Neural cell (in vitro differentiated cells): Measurements from ENCODE around the gene LGR4. TPM values are rescaled to one million over a fixed set of nuclear protein-coding genes. Genes with fewer than 3 reads are reported as not detected.
"Not testable (repeated sequence)": the region's sequence is repeated elsewhere in the genome, so short reads cannot be mapped to it uniquely, and the experiment has no call there.

ENCODE experiments used
- H2AFZ ChIP-seq: fragments of 200-600, 300-800 bp; sonication (generic), shearing (Covaris generic); 2 replicates; pipeline ENCODE4 v1.6.0; 2014; ENCODE audit warnings: low read depth, mild to moderate bottlenecking, antibody characterized with exemption, low read length, moderate library complexity
- H3F3A ChIP-seq: fragments of 200-600 bp; shearing (Covaris generic); 2 replicates; pipeline ENCODE4 v1.6.1; 2016; ENCODE audit warnings: mild to moderate bottlenecking, moderate library complexity, mixed read lengths, antibody characterized with exemption, low read length; ENCODE audit not compliant: insufficient read depth, poor library complexity, severe bottlenecking
- H3K27ac ChIP-seq: fragments of 200-600, 300-800 bp; sonication (generic), shearing (Covaris generic); 2 replicates; pipeline ENCODE4 v1.5.1; 2014; ENCODE audit warnings: mild to moderate bottlenecking, low read length, moderate library complexity
- H3K27me3 ChIP-seq: fragments of 300-800, 200-600 bp; sonication (generic), shearing (Covaris generic); 2 replicates; pipeline ENCODE4 v1.6.0; 2014; ENCODE audit warnings: mild to moderate bottlenecking, low read depth, low read length, moderate library complexity; ENCODE audit not compliant: insufficient read depth
- H3K36me3 ChIP-seq: fragments of 300-800, 200-600 bp; sonication (generic), shearing (Covaris generic); 2 replicates; pipeline ENCODE4 v1.5.1; 2014; ENCODE audit warnings: mild to moderate bottlenecking, antibody characterized with exemption, low read length, moderate library complexity; ENCODE audit not compliant: insufficient read depth
- H3K4me2 ChIP-seq: fragments of 300-800, 200-600 bp; sonication (generic), shearing (Covaris generic); 2 replicates; pipeline ENCODE4 v1.6.0; 2014; ENCODE audit warnings: mild to moderate bottlenecking, low read length
- H3K4me3 ChIP-seq: fragments of 300-800, 200-600 bp; sonication (generic), shearing (Covaris generic); 2 replicates; pipeline ENCODE4 v1.5.1; 2014; ENCODE audit warnings: mild to moderate bottlenecking, low read length, moderate library complexity
- H3K79me2 ChIP-seq: fragments of 200-600 bp; shearing (Covaris generic); replicated peaks from 2 replicates; pipeline ENCODE4 v1.6.0; 2014; ENCODE audit warnings: mild to moderate bottlenecking, low read length, moderate library complexity; ENCODE audit not compliant: insufficient read depth
- H3K9ac ChIP-seq: fragments of 300-800, 200-600 bp; sonication (generic), shearing (Covaris generic); 2 replicates; pipeline ENCODE4 v1.6.1; 2016; ENCODE audit warnings: mild to moderate bottlenecking, low read length, mixed read lengths
- H3K9me2 ChIP-seq: fragments of 200-600 bp; shearing (Covaris generic); 2 replicates; pipeline ENCODE4 v1.6.1; 2016; ENCODE audit warnings: mild to moderate bottlenecking, low read length, mixed read lengths; ENCODE audit not compliant: insufficient read depth
- H3K9me3 ChIP-seq: fragments of 200-600, 300-800 bp; sonication (generic), shearing (Covaris generic); 2 replicates; pipeline ENCODE4 v1.6.1; 2016; ENCODE audit warnings: mild to moderate bottlenecking, mixed run types, low read length, moderate library complexity, mixed read lengths
- H4K20me1 ChIP-seq: fragments of 200-600 bp; shearing (Covaris generic); 2 replicates; pipeline ENCODE4 v1.6.1; 2016; ENCODE audit warnings: mild to moderate bottlenecking, mixed run types; ENCODE audit not compliant: insufficient read depth
- EP300 ChIP-seq: fragments of 450-650 bp; conservative IDR thresholded peaks from 2 replicates; pipeline ENCODE4 v1.6.1; 2014; ENCODE audit warnings: antibody characterized with exemption, mild to moderate bottlenecking, moderate library complexity; ENCODE audit not compliant: poor library complexity, severe bottlenecking
- EZH2 ChIP-seq: fragments of 200-600, 300-800 bp; shearing (Covaris generic), sonication (generic); IDR thresholded peaks from 2 replicates; pipeline ENCODE4 v1.6.1; 2014; ENCODE audit warnings: antibody characterized with exemption, low read length, borderline replicate concordance, mild to moderate bottlenecking; ENCODE audit not compliant: insufficient read depth, poor library complexity, severe bottlenecking
- MXI1 ChIP-seq: fragments of 450-650 bp; conservative IDR thresholded peaks from 2 replicates; pipeline ENCODE4 v1.6.1; 2014; ENCODE audit warnings: antibody characterized with exemption, mild to moderate bottlenecking; ENCODE audit not compliant: poor library complexity, severe bottlenecking
- POLR2AphosphoS5 ChIP-seq: IDR thresholded peaks from 2 replicates; pipeline ENCODE4 v1.6.1; 2012
- RAD21 ChIP-seq: fragments of 450-650 bp; conservative IDR thresholded peaks from 2 replicates; pipeline ENCODE4 v1.6.1; 2014; ENCODE audit warnings: antibody characterized with exemption, mild to moderate bottlenecking, moderate library complexity
- REST ChIP-seq: IDR thresholded peaks from 2 replicates; pipeline ENCODE4 v1.6.1; 2012; ENCODE audit warnings: borderline replicate concordance
- SMC3 ChIP-seq: fragments of 450-650 bp; conservative IDR thresholded peaks from 2 replicates; pipeline ENCODE4 v1.6.1; 2014; ENCODE audit warnings: antibody characterized with exemption, mild to moderate bottlenecking, moderate library complexity; ENCODE audit not compliant: poor library complexity
- TAF1 ChIP-seq: IDR thresholded peaks from 2 replicates; pipeline ENCODE4 v1.6.1; 2012; ENCODE audit warnings: low read depth
- polyA plus RNA-seq: library from polyadenylated mRNA; depleted of rRNA; stranded (reverse); fragments of >200 nt; gene quantifications from 2 replicates; pipeline ENCODE4 v1.2.3, GENCODE V29; 2014
- TF ChIP-seq, protein P1 (sequence below): fragments of 450-650 bp; IDR thresholded peaks from 2 replicates; pipeline ENCODE4 v1.5.1; 2014; ENCODE audit warnings: antibody characterized with exemption, mild to moderate bottlenecking, moderate library complexity; ENCODE audit not compliant: poor library complexity, severe bottlenecking

LGR4 gene
- polyA plus RNA-seq, 1 donor from 2014 or later = 11.2 TPM

GRCh38 chr11:27518518-27518917 is 45.9 kb upstream of the LGR4 start:
- no peaks in the 10 kb centered on the region for H3K27me3 ChIP-seq
- H3K9ac ChIP-seq = no peak overlapping the region
- no peaks in the 10 kb centered on the region for H3K9me3 ChIP-seq
- no peaks in the 10 kb centered on the region for H4K20me1 ChIP-seq
- H3K4me2 ChIP-seq = no peak overlapping the region
- no peaks in the 10 kb centered on the region for H3K36me3 ChIP-seq
- no peak for TF ChIP-seq SMC3
- no peak for TF ChIP-seq REST
- TF ChIP-seq TAF1 = no peak
- no peak for TF ChIP-seq EZH2
- TF ChIP-seq EP300 = no peak
- TF ChIP-seq MXI1 = no peak
- no peak for TF ChIP-seq RAD21
- TF ChIP-seq, protein P1, sequence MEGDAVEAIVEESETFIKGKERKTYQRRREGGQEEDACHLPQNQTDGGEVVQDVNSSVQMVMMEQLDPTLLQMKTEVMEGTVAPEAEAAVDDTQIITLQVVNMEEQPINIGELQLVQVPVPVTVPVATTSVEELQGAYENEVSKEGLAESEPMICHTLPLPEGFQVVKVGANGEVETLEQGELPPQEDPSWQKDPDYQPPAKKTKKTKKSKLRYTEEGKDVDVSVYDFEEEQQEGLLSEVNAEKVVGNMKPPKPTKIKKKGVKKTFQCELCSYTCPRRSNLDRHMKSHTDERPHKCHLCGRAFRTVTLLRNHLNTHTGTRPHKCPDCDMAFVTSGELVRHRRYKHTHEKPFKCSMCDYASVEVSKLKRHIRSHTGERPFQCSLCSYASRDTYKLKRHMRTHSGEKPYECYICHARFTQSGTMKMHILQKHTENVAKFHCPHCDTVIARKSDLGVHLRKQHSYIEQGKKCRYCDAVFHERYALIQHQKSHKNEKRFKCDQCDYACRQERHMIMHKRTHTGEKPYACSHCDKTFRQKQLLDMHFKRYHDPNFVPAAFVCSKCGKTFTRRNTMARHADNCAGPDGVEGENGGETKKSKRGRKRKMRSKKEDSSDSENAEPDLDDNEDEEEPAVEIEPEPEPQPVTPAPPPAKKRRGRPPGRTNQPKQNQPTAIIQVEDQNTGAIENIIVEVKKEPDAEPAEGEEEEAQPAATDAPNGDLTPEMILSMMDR = no peak
- TF ChIP-seq POLR2AphosphoS5 = no peak
- no peaks in the 10 kb centered on the region for H3F3A ChIP-seq
- no peaks in the 10 kb centered on the region for H3K79me2 ChIP-seq
- H2AFZ ChIP-seq = no peak overlapping the region
- no peak overlapping the region for H3K27ac ChIP-seq
- no peak overlapping the region for H3K4me3 ChIP-seq
- H3K9me2 ChIP-seq = no peaks in the 10 kb centered on the region

DNA sequence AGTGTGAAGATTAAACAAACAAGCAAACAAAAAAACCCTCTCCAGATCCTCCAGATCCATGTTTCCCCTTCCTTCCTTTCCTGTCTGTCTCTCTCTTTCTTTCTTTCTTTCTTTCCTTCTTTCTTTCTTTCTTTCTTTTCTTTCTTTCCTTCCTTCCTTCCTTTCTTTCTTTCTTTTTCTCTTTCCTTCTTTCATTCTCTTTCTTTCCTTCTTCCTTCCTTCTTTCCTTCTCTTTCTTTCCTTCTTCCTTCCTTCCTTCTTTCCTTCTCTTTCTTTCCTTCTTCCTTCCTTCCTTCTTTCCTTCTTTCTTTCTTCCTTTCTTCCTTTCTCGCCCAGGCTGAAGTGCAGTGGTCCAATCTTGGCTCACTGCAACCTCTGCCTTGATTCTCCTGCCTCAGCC is 44.9 kb upstream of the LGR4 start:
- H3K9ac ChIP-seq, H3K4me2 ChIP-seq, H3K4me3 ChIP-seq, H2AFZ ChIP-seq, H3K36me3 ChIP-seq, H3K27me3 ChIP-seq, H3K9me2 ChIP-seq, H3K27ac ChIP-seq, H3K9me3 ChIP-seq, H3K79me2 ChIP-seq, H4K20me1 ChIP-seq, H3F3A ChIP-seq: not testable (repeated sequence)

DNA sequence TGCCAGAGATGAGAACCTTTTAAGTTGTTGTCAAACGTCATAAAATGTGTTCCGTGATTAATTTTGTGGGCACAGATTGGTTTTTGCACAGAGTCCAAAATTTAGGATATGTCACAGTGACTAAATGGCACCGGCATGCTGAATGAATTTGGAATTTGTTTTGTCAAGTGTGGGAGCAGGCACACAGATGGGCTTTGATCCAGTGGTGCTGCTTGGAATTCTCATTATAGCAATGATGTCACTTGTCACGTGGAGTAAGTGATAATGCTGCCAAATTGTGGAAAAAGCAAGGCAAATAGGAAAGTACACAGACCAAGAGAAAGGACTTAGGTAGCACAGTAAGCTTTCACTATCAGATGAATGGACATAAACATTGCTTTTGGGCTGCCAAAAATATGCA is 42.0 kb upstream of the LGR4 start:
- Histone ChIP-seq H3K27me3 (no peaks in the 10 kb centered on the region), H3K36me3 (no peaks in the 10 kb centered on the region), H3K9ac (no peak overlapping the region), H4K20me1 (no peaks in the 10 kb centered on the region), H3K9me2 (no peaks in the 10 kb centered on the region), H3K4me2 (no peak overlapping the region), H3F3A (no peaks in the 10 kb centered on the region), H2AFZ (no peak overlapping the region), H3K79me2 (no peaks in the 10 kb centered on the region), H3K27ac (no peak overlapping the region), H3K9me3 (no peaks in the 10 kb centered on the region), H3K4me3 (no peak overlapping the region)
- no peak for TF ChIP-seq POLR2AphosphoS5
- TF ChIP-seq EP300 = no peak
- TF ChIP-seq SMC3 = no peak
- TF ChIP-seq, protein P1 = no peak
- TF ChIP-seq MXI1 = no peak
- no peak for TF ChIP-seq TAF1
- TF ChIP-seq RAD21 = no peak
- no peak for TF ChIP-seq EZH2
- TF ChIP-seq REST = no peak
